PC-3 (cell line): Measurements from ENCODE around the gene HSD17B10.

Experiments
- CTCF ChIP-seq: fragments of 300-600 bp; sonication (generic); conservative IDR thresholded peaks from 2 replicates; pipeline ENCODE4 v1.5.1; 2017; ENCODE audit warnings: antibody characterized with exemption, low read depth, mild to moderate bottlenecking, low read length
- EZH2 ChIP-seq: fragments of 300-600 bp; sonication (generic); IDR thresholded peaks from one replicate; pipeline ENCODE4 v1.6.1; 2017; ENCODE audit warnings: antibody characterized with exemption, mild to moderate bottlenecking, low read length; ENCODE audit not compliant: unreplicated experiment
- EZH2phosphoT487 ChIP-seq: fragments of 300-600 bp; sonication (generic); IDR thresholded peaks from 2 replicates; pipeline ENCODE4 v1.6.1; 2018; ENCODE audit warnings: mild to moderate bottlenecking, antibody characterized with exemption, low read length, borderline replicate concordance

GRCh38 chrX:53422861-53423306, 11.3 kb downstream of the HSD17B10 start, which contains the start of gene RIBC1:
- TF ChIP-seq CTCF: no peak
- no peak for TF ChIP-seq EZH2
- TF ChIP-seq EZH2phosphoT487: no peak
